ENCODE data around the gene MKKS. TPM values are rescaled to one million over a fixed set of nuclear protein-coding genes. Genes with fewer than 3 reads are reported as not detected.
A peak's percentile ranks its signal among the peaks of the same experiment; 100 is the strongest.
"Not testable (repeated sequence)": the region's sequence is repeated elsewhere in the genome, so short reads cannot be mapped to it uniquely, and the experiment has no call there.

The MKKS gene
- total and polyA plus RNA-seq, 8 donors, result 13.8 to 30.2 (median 24.6) TPM

- DNase-seq (no peak), ATAC-seq (no peak)
- intact Hi-C loops (cut with DNase I), result loop anchor here in 1 of 2 donors (10.0 kb wide), 1 partner anchor 449 kb away; no protein-coding TSS in a partner anchor
- peaks cover 0 to 13% of the 10 kb centered on the region in 2 donors for H3K36me3 ChIP-seq
- TF ChIP-seq, protein P1, sequence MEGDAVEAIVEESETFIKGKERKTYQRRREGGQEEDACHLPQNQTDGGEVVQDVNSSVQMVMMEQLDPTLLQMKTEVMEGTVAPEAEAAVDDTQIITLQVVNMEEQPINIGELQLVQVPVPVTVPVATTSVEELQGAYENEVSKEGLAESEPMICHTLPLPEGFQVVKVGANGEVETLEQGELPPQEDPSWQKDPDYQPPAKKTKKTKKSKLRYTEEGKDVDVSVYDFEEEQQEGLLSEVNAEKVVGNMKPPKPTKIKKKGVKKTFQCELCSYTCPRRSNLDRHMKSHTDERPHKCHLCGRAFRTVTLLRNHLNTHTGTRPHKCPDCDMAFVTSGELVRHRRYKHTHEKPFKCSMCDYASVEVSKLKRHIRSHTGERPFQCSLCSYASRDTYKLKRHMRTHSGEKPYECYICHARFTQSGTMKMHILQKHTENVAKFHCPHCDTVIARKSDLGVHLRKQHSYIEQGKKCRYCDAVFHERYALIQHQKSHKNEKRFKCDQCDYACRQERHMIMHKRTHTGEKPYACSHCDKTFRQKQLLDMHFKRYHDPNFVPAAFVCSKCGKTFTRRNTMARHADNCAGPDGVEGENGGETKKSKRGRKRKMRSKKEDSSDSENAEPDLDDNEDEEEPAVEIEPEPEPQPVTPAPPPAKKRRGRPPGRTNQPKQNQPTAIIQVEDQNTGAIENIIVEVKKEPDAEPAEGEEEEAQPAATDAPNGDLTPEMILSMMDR (IDR thresholded peaks at IDR 0.05), result no peak
- no peaks in the 10 kb centered on the region for H3K27me3 ChIP-seq
- H3K9me3 ChIP-seq, result no peaks in the 10 kb centered on the region
- no peak overlapping the region for H3K4me3 ChIP-seq
- H3K27ac ChIP-seq, result no peak overlapping the region
- peaks cover 0 to 9% of the 10 kb centered on the region in 2 donors for H3K4me1 ChIP-seq
These were observed 10.3 kb downstream of the MKKS start for GRCh38 chr20:10423735-10424134.

DNA sequence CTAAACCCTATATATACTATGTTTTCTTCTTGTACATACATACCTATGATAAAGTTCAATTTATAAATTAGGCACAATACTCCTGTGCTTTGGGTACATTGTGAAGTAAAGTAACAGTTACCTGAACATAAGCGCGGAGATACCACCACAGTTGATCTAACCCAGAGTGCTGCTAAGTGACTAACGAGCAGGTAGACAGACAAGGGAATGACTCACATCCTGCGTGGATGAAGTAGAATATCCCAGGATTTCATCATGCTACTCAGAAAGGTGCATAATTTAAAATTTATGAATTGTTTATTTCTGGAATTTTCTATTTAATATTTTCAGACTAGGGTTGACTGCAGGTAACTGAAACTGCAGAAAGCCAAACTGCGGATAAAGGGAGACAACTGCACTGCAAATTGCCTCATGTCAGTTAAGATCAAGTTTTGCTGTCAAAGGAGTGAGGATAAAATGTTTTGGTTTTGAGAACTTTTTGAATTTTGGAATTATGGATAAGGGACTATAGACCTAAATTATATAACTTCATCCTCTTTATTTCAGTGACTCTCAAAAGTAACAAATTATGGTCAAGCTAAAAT is 14.4 kb downstream of the MKKS start:
- H3K9me3 ChIP-seq, result no peaks in the 10 kb centered on the region
- intact Hi-C loops (cut with DNase I), result loop anchor here in 1 of 2 donors (10.0 kb wide), 1 partner anchor 445 kb away; no protein-coding TSS in a partner anchor
- H3K36me3 ChIP-seq, result peaks cover 0 to 18% of the 10 kb centered on the region in 2 donors
- peaks cover 4 to 9% of the 10 kb centered on the region in 2 donors for H3K4me1 ChIP-seq
- ATAC-seq, result no peak
- no peaks in the 10 kb centered on the region for H3K27me3 ChIP-seq
- TF ChIP-seq, protein P1 (IDR thresholded peaks at IDR 0.05), result no peak
- no peak overlapping the region for H3K27ac ChIP-seq
- no peak overlapping the region for H3K4me3 ChIP-seq
- no peak for DNase-seq

DNA sequence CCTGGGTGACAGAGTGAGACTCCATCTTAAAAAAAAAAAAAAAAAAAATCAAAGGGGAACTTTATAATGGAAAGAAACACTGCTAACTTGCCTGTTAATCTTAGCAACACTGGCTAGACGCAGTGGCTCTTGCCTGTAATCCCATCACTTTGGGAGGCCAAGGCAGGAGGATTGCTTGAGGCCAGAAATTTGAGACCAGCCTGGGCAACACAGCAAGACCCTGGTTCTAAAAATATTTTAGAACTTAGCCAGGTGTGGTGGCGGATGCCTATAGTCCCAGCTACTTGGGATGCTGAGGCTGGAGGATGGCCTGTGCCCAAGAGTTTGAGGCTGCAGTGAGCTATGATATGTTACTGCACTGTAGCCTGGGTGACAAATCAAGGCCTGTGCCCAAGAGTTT is 16.8 kb downstream of the MKKS start:
- peaks cover 0 to 37% of the 10 kb centered on the region in 2 donors for H3K36me3 ChIP-seq
- intact Hi-C loops (cut with DNase I); H3K27ac ChIP-seq; H3K27me3 ChIP-seq; ATAC-seq; DNase-seq; H3K4me3 ChIP-seq; H3K9me3 ChIP-seq; H3K4me1 ChIP-seq: not testable (repeated sequence)

DNA sequence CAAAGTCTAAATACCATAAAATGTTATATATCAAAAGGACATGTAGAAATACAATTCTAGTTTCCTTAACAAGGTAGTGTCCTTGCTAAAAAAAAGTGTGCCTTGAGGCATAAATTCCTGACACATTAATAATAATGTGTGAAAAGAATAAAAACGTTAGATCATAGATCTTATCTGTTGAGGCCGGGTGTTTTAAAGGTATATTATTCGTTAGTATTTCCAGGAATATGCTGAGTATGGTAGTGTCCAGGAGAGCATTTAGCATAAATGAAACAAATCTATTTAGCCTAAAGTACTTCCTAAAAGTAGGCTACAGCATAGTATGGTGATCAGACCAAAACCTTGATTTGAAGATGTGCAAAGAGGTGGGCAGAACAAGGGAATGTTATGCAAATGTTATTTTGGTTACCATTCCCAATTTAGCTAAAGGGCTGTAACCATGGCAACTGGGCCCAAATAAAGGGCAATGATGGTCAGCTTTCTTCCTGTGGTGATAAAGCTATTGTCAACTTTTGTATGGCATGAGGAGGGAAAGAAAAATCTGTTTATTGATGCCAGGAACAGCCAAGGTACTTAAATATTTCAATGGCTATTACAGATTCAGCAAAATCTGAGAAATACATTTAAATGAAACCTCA is 18.9 kb downstream of the MKKS start:
- H3K36me3 ChIP-seq, result peaks cover 0 to 38% of the 10 kb centered on the region in 2 donors
- H3K9me3 ChIP-seq, result no peaks in the 10 kb centered on the region
- no peak overlapping the region for H3K4me3 ChIP-seq
- intact Hi-C loops (cut with DNase I), result no loop called here
- TF ChIP-seq, protein P1 (IDR thresholded peaks at IDR 0.05), result no peak
- DNase-seq, result no peak
- no peak overlapping the region for H3K27ac ChIP-seq
- H3K27me3 ChIP-seq, result no peaks in the 10 kb centered on the region
- peaks cover 4% of the 10 kb centered on the region in 2 donors for H3K4me1 ChIP-seq
- ATAC-seq, result no peak

DNA sequence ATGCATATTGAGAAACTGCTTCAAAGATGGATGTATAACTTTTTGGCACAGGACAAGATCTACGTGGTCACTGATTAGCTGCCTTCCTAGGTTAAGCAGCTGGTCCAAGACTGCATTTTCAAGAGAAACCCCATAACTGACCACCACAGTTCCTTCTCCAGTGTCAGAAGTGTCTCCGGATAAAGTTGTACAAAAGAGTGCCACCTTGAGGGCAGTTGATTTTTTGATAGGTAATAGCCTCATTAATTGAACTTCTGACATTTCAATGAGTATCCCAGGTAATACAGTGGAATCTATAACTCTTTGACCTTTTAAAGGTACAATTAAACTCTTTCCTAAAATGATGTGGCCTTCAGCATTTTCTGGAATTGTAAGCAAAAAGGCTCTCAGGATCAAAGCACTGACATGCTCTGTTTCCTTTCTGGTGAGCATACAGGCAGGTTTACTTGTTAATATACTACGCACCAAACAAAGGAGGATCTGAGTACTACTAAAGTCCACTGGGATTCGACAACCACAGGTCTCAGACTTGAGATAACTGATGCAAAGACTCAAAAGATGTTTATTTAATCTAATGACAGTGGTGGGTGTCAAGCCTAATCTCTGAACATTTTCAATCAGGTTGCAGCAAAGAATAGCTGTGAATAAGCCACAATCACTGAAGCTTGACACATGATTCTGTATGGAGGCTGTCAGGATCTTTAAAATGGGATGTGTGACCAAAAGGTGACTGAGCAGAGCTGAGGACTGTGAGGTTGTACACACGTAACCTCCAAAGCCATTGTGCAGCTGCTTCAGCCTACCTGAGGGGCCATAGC is 21.2 kb downstream of the MKKS start:
- ATAC-seq (no peak), DNase-seq (peak in 1 of 4 donors; percentile 14)
- Histone ChIP-seq H3K4me3 (no peak overlapping the region), H3K9me3 (no peaks in the 10 kb centered on the region), H3K27me3 (no peaks in the 10 kb centered on the region), H3K4me1 (peaks cover 0 to 4% of the 10 kb centered on the region in 2 donors), H3K27ac (no peak overlapping the region), H3K36me3 (peaks cover 0 to 28% of the 10 kb centered on the region in 2 donors)
- intact Hi-C loops (cut with DNase I), result no loop called here
- TF ChIP-seq, protein P1 (IDR thresholded peaks at IDR 0.05), result no peak
